ENCODE results near the gene RUVBL2.

RUVBL2 gene

GRCh38 chr19:48989701-48990291, 3.9 kb upstream of the RUVBL2 start:
- no peak for DNase-seq

- no peak for DNase-seq
Measured at GRCh38 chr19:48990400-48990799, 3.3 kb upstream of the RUVBL2 start.

- no peak for DNase-seq
Measured at GRCh38 chr19:48991011-48991609, 2.6 kb upstream of the RUVBL2 start.

GRCh38 chr19:48991873-48992580, 1.7 kb upstream of the RUVBL2 start:
- no peak for DNase-seq

GRCh38 chr19:48992581-48993174, 1.0 kb upstream of the RUVBL2 start:
- DNase-seq = no peak

- DNase-seq = no peak
Measured at GRCh38 chr19:48994035-48994386, 324 bp downstream of the RUVBL2 start.

GRCh38 chr19:48997972-48998371, 4.3 kb downstream of the RUVBL2 start:
- peak; percentile 53 for DNase-seq

GRCh38 chr19:48999481-49000325, 6.0 kb downstream of the RUVBL2 start:
- DNase-seq = peak; percentile 76

- DNase-seq = no peak
Measured at GRCh38 chr19:49004133-49004532, 10.4 kb downstream of the RUVBL2 start.

GRCh38 chr19:49004964-49005614, 11.4 kb downstream of the RUVBL2 start:
- no peak for DNase-seq

GRCh38 chr19:49006905-49007304, 13.2 kb downstream of the RUVBL2 start:
- no peak for DNase-seq

GRCh38 chr19:49009828-49010227, 16.1 kb downstream of the RUVBL2 start:
- no peak for DNase-seq

GRCh38 chr19:49010453-49010852, 16.8 kb downstream of the RUVBL2 start:
- no peak for DNase-seq

- DNase-seq = no peak
Measured at GRCh38 chr19:49011194-49011593, 17.5 kb downstream of the RUVBL2 start.

GRCh38 chr19:49014123-49014869, 20.6 kb downstream of the RUVBL2 start:
- no peak for DNase-seq

- no peak for DNase-seq
Measured at GRCh38 chr19:49014870-49015255, 21.2 kb downstream of the RUVBL2 start.

GRCh38 chr19:49016067-49016839, 22.6 kb downstream of the RUVBL2 start:
- no peak for DNase-seq

GRCh38 chr19:49017041-49017665, 23.5 kb downstream of the RUVBL2 start, which contains the start of gene LHB:
LHB (minus strand) TSS chr19:49017091; CDS start chr19:49017081, 10 bp downstream.
- no peak for DNase-seq

- peak; percentile 72 for DNase-seq
Measured at GRCh38 chr19:49017666-49018351, 24.1 kb downstream of the RUVBL2 start.
